Fibroblast of skin of left quadriceps (primary cell): ENCODE data around the gene RDH5.
A peak's percentile ranks its signal among the peaks of the same experiment; 100 is the strongest.

Source experiments
- DNase-seq, 2 experiments: peaks; one replicate each; pipeline ENCODE4 v3.0.0-alpha.2; 2013; ENCODE audit warnings: low read depth in 2 of 2

The RDH5 gene

DNA sequence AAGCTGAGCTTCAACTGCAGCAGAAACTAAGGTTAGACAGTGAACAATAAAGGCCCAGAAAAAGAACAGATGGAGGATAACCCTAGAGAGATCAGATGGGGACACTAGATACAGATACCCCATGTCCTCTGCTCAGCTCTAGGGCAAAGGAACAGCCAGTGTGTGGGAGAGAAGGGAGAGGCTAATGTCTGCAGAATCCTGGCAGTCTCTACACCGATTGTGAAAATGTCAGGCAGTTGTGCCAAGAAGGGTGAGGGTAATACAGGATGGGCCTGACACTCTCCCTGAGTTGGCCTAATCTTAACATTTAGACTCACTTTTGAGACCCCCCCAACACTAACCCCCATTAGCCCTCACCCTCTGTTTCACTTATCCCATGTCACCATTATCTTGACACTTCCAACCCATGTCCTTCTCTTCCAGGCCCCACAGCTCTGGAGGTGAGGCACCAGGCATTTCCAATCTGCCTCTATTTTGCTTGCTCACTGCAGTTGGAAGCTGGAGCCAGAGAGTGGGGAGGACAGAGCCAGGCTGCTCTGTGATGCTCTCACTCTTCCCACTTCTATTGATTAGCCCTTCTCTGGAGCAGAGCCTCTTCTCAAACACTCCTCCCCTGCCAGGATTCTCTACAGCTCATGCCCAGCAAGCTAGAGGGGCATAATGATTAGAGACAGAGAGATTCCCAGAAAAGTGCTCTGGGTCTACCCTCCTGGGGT, 7.3 kb upstream of the RDH5 start:
- DNase-seq, result no peak

DNA sequence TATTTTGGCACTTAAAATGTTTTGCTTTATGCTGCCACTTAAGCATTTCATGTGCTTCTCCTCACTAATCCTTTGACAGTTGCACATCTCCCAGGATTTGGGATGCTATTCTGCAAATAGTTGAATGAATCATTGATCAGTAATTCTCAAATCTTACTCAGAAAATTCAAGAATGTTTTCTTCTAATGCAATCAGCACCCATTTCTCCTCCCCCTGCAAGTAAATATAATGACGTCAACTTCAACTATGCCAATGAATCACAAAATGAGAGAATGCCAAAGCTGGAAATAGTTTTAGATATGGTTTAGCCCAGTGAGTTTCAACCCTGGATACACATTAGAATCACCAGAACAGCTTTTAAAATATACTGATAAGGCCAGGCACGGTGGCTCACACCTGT, 6.5 kb upstream of the RDH5 start:
- DNase-seq, result peak; percentile 72 to 77

- no peak for DNase-seq
Observed at GRCh38 chr12:55715169-55715764, 4.9 kb upstream of the RDH5 start.

DNA sequence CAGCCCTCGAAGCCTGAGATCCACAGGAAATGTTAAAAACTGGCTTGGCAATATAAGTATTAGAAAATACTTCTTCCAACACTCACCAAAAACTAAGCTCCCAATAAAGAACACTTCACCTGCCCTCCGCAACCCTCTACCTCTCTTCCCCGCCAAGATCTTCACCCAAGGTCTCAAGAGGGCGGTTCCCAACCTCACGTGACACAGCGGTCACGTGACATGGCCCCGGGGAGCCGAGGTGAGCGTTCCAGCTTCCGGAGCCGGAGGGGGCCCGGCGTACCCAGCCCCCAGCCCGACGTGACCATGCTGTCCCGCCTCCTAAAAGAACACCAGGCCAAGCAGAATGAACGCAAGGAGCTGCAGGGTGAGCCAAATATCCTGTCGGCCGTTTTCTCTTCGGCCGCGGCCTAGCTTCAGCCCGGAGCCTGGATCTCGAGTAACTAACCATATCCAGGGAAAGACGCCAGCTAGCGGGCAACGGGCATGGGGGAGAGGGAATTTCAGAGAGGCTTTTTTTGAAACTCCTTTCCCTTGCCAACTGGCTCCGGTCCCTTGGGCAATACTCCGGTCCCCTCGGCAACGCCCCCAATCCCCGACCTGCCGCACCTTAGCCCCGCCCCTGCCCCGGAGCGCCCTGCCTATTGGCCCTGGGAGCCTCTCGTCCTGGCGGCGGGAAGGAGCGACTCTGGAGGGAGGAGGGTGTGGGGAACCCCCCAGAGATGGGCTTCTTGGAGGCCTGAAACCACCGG, 4.2 kb upstream of the RDH5 start, which contains the start of gene BLOC1S1:
TSS of gene BLOC1S1 (plus strand) at position 214 of the 749 bp plus-strand sequence. CDS start at position 220, 6 bp downstream.
- peak; percentile 89 to 93 for DNase-seq

DNA sequence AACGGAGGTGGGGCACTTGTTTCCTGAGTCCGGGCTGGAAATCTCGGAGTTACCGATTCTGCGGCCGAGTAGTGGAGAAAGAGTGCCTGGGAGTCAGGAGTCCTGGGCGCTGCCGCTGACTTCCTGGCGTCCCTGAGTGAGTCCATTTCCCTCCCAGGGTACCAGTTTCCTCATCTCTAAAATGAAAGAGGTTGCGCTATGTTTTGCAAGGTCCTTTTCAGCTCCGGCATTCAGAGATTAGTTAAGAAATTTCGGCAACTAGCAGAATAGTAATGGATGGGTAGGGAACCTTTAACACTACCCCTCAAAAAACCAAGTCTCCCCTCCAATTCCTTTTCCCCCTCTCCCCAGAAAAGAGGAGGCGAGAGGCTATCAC, 3.6 kb upstream of the RDH5 start:
- no peak for DNase-seq

DNA sequence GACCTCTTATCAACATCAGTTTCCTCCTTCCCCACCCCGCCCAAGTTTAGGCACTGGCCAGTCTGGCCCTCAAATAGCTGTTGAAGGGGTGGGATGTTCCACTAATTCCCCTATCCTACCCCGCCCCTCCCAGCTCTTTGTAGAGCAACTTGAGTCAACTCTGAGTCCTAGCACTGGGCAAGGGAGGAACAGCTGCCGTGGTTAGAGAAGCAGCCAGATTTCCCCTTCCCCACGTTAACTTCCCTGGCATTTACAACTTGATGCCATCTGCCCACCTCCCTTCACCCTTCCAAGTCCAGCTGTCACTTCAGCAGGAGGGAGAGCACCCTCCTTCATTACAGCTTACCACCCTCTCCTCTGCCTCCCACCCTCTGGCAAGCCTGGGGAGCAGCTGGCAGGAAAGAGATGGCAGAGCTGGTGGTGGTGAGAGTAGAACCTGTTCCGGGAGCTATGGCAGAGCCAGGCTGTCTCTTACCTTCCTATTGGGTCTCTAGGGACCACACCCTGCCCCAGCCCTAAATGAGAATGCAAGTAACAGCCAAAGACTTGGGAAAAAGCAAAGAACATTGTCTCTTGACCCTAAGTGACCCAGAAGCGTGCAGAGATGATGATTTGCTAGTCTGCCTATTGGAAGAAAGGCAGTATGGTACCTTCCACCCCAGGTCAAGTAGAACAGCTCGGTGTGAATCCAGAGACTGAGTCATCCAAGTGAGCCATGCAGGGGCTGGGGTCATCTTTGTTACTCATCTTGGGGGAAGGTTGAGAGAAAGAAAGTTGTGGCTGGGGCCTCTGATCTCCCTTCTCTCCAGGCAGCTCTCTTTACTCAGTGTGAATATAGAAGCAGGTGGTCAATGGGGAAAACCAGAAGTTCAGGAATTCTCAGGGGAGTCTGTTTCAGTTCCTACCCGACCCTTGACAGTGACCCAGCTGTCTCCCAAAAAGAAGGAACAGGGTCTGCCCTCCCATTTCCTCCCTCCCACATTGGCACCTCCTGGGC, 2.9 kb upstream of the RDH5 start:
- DNase-seq, result no peak

- no peak for DNase-seq
Observed at GRCh38 chr12:55718015-55718414, 2.2 kb upstream of the RDH5 start.

GRCh38 chr12:55718624-55719275, 1.4 kb upstream of the RDH5 start:
- peak in 1 of 2 experiments; percentile 49 for DNase-seq

DNA sequence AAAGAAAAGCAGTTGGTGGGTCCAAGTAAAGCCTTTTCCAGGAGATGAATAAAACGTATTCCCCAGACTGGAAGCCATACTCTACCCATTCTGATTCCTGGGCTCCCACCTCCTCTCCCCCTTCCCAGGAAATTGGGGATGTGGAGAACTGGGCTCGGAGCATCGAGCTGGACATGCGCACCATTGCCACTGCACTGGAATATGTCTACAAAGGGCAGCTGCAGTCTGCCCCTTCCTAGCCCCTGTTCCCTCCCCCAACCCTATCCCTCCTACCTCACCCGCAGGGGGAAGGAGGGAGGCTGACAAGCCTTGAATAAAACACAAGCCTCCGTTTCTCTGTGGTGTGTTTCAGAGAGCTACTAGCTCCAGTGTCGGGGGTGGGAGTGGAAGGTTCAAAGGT, 822 bp upstream of the RDH5 start:
- no peak for DNase-seq

GRCh38 chr12:55720894-55721444, 776 bp downstream of the RDH5 start:
- DNase-seq, result peak; percentile 78 to 83

GRCh38 chr12:55721601-55722213, 1.5 kb downstream of the RDH5 start:
- DNase-seq, result no peak

DNA sequence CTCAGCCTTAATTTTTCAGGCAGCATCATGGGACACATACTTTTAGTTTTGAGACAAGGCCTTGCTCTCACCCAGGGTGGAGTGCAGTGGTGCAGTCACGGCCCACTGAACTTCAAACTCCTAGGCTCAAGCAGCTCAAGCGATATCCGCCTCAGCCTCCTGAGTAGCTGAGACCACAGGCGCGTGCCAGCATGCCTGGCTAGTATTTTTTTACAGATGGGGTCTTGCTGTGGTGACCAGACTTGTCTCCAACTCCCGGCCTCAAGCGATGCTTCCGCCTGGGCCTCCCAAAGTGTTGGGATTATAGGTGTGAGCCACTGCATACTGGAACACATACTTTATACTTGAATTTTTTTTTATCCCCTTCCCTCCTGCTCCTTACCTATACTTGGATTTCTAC, 2.8 kb downstream of the RDH5 start:
- no peak for DNase-seq

- DNase-seq, result no peak
Observed at GRCh38 chr12:55723516-55724225, 3.5 kb downstream of the RDH5 start.

DNA sequence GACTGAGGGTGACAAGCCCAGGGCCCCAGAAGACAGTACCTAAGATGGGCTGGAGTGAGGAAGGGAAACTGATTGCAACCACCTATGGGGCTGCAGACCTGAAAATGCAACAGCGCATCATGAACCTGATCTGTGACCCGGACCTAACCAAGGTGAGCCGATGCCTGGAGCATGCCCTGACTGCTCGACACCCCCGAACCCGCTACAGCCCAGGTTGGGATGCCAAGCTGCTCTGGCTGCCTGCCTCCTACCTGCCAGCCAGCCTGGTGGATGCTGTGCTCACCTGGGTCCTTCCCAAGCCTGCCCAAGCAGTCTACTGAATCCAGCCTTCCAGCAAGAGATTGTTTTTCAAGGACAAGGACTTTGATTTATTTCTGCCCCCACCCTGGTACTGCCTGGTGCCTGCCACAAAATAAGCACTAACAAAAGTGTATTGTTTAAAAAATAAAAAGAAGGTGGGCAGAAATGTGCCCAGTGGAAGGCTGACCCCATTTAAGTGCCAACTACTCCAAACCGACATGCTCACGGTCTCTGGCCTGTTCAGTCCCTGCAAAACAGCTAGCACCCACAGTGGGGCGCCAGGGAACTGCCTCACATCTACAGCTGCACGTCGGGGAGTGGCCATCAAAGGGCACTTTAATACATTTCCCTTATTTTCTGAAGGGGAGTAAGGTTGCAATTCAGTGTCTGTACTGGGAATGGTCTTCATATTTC, 4.2 kb downstream of the RDH5 start:
- DNase-seq, result no peak

- no peak for DNase-seq
Observed at GRCh38 chr12:55724940-55725309, 4.7 kb downstream of the RDH5 start.

DNA sequence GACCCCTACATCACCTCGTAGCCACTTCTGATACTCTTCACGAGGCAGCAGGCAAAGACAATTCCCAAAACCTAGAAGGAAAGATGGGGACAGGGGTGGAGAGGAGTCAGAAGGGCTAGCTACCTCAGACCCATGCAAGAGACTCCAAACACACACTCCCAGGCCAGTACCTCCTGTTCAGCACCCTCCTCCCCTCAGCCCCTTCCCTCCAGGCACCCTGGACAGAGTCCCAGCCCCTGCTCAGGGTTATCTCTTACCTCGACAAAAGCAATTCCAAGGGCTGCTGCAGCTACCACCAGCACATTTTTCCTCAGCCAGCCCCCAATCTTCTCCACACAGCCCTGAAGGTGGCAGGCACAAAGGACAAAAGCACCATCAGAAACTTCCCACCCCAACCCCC, 5.4 kb downstream of the RDH5 start:
- no peak for DNase-seq

- no peak for DNase-seq
Observed at GRCh38 chr12:55726971-55727370, 6.8 kb downstream of the RDH5 start.

DNA sequence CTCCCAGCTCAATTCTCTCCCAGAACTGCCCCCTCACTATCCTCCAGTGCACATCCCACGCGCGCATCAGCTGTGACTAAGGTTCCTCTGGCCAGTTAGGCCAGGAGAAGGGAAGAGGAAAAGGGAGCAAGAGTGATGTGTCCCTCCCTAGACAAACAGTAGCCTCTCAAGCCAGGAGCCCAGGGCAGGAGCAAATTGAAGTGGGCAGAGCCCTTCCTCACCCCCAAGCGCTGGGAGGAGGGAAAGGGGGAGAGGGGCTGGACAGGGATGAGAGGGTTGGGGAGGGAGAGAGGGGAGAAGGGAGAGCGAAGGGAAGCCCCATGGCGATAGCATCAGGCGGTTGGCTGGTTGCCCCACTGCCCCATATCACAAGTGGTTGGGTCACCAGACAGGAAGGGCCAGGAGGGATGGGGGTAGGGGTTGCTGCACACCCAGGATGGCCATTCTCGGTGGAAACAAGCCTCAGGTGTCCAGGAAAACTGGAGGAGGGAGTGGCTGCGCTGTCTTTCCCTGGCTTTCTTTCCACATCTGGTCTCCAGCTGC, 7.5 kb downstream of the RDH5 start:
- DNase-seq, result no peak
